GM19043 (cell line): ENCODE data around the gene AAK1.
A peak's percentile ranks its signal among the peaks of the same experiment; 100 is the strongest.
"Not testable (repeated sequence)": the region's sequence is repeated elsewhere in the genome, so short reads cannot be mapped to it uniquely, and the experiment has no call there.

ENCODE experiments used
- ATAC-seq: cut with Tn5 transposase; IDR thresholded peaks from one replicate; pipeline ENCODE4 v1.9.1; 2021; ENCODE audit warnings: low read depth; ENCODE audit not compliant: unreplicated experiment

Gene AAK1

GRCh38 chr2:69462780-69463179 lies 180.8 kb downstream of the AAK1 start:
- no peak for ATAC-seq

- ATAC-seq = no peak
Measured at GRCh38 chr2:69461404-69461803, 182.1 kb downstream of the AAK1 start.

- ATAC-seq = no peak
Measured at GRCh38 chr2:69459936-69460335, 183.6 kb downstream of the AAK1 start.

GRCh38 chr2:69456950-69457445 lies 186.5 kb downstream of the AAK1 start:
- ATAC-seq = no peak

- no peak for ATAC-seq
Measured at GRCh38 chr2:69456154-69456553, 187.4 kb downstream of the AAK1 start.

GRCh38 chr2:69454976-69455375 lies 188.6 kb downstream of the AAK1 start:
- ATAC-seq = no peak

GRCh38 chr2:69453475-69454129 lies 189.9 kb downstream of the AAK1 start:
- peak; percentile 78 for ATAC-seq

- ATAC-seq = no peak
Measured at GRCh38 chr2:69452687-69453086, 190.9 kb downstream of the AAK1 start.

GRCh38 chr2:69450735-69451416 lies 192.7 kb downstream of the AAK1 start:
- ATAC-seq = no peak

- no peak for ATAC-seq
Measured at GRCh38 chr2:69449906-69450305, 193.6 kb downstream of the AAK1 start.

DNA sequence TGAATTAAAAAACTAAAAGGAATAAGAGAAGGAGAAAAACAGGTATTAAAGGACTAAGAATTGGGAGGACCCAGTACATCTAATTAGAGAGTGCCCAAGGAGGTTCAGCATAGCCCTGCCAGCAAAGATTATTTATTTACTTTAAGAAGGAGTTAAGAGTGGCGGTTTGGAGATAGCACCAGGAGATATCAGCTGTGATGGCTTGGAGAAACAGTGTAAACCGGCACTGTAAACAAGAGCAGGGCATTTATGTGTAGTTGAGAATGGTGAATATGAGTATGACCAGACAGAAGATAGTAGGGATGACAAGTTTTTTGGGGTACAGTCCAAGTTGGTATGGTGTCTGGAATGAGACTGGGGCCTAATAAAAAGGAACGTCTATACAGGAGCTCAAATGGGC lies 199.9 kb downstream of the AAK1 start:
- not testable (repeated sequence) for ATAC-seq

DNA sequence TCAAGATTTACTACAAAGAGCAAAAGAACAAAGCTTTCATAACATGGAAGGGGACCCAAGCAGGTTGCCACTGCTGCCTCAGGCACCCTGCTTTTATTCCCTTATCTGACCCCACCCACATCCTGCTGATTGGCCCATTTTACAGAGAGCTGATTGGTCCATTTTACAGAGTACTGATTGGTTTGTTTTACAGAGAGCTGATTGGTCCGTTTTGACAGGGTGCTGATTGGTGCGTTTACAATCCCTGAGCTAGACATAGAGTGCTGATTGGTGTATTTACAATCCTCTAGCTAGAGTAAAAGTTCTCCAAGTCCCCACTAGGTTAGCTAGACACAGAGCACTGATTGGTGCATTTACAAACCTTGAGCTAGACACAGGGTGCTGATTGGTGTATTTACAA lies 204.0 kb downstream of the AAK1 start:
- not testable (repeated sequence) for ATAC-seq

DNA sequence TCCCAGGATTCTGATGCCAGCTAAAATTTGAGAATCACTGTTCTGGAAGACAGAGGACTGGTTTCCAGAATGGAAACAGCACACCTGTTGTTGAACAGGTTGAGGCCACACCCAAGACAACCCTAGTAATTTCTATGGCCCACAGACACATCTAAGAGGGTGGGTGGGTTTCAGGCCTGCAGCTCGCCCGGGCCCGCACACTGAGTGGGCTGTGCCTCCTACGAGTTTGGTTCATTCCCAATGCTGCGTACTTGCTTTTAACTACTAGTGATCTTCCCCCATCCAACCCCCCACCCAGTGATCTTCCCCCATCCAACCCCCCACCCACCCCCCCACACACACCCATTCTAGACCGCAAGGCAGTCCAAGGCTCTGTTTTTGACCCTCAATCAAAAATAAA lies 205.0 kb downstream of the AAK1 start:
- no peak for ATAC-seq

- no peak for ATAC-seq
Measured at GRCh38 chr2:69437751-69438154, 205.8 kb downstream of the AAK1 start.

GRCh38 chr2:69436938-69437750 lies 206.4 kb downstream of the AAK1 start, which contains the start of gene NFU1:
NFU1 (minus strand) TSS chr2:69437435; CDS start chr2:69437422, 13 bp downstream.
- ATAC-seq = peak; percentile 92

- ATAC-seq = peak; percentile 12
Measured at GRCh38 chr2:69436596-69436937, 207.0 kb downstream of the AAK1 start.

DNA sequence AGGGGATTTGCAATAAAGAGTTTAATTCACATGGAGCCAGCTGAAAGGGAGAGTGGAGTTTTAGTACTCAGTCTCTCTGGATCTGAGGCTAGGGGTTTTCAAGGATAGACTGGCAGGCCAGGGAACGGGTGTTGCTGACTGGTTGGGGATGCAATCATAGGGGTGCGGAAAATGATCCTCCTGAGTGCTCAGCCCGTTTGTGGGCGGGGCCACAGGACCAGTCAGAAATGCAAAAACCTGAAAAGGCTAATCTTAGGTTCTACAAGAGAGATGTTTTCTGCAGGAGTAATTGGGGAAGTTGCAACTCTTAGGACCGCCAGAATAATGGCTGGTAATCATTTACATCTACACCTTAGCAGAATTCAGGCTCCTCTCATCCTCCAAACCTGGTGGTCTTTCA lies 208.8 kb downstream of the AAK1 start:
- no peak for ATAC-seq

- ATAC-seq = no peak
Measured at GRCh38 chr2:69429491-69430183, 213.9 kb downstream of the AAK1 start.

GRCh38 chr2:69428981-69429380 lies 214.6 kb downstream of the AAK1 start:
- ATAC-seq = no peak

DNA sequence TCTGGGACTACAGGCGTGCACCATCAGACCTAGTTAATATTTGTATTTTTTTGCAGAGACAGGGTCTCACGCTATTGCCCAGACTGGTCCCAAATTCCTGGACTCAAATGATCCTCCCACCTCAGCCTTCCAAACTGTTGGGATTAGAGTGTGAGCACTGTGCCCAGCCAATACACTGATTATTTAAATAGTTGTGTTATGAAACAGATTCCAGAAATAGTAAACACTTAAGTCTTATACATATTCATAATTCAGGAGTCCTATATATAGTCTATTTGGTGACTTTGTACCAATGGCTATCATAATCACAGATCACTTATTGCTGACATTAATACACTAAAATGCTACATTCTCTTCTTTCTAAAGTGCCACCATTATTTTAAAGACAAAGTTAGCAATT lies 219.1 kb downstream of the AAK1 start:
- ATAC-seq = no peak

GRCh38 chr2:69422198-69422597 lies 221.3 kb downstream of the AAK1 start:
- no peak for ATAC-seq
